Psoas muscle (tissue), 8 donors: ENCODE data around the gene C19orf85. TPM values are rescaled to one million over a fixed set of nuclear protein-coding genes. Genes with fewer than 3 reads are reported as not detected.
A peak's percentile ranks its signal among the peaks of the same experiment; 100 is the strongest.

Experiments used
- ATAC-seq, 4 donors: fragments of 200-7000 bp; cut with Tn5 transposase; one replicate each; pipeline ENCODE4 v1.9.1; 2020; ENCODE audit warnings: moderate library complexity in 3 of 4, mild to moderate bottlenecking in 2 of 4
- DNase-seq, 2 donors: peaks; one replicate each; pipeline ENCODE4 v3.0.0-alpha.2; 2020
- H3K27ac ChIP-seq: fragments of 200-600 bp; one replicate; pipeline ENCODE4 v1.8.0; 2022
- H3K27me3 ChIP-seq, 3 donors: fragments of 200-600 bp in 1 of 3; one replicate each; pipeline versions ENCODE4 v1.6.1 to v1.8.0; 2013 to 2022; ENCODE audit warnings: low read length in 2 of 3, mild to moderate bottlenecking in 2 of 3, moderate library complexity in 1 of 3; ENCODE audit not compliant: insufficient read depth in 3 of 3
- H3K36me3 ChIP-seq, 2 donors: fragments of 200-600 bp in 1 of 2; one replicate each; pipeline versions ENCODE4 v1.6.1 to v1.8.0; 2013 to 2022; ENCODE audit warnings: low read depth in 1 of 2, mild to moderate bottlenecking in 1 of 2, moderate library complexity in 1 of 2; ENCODE audit not compliant: insufficient read depth in 1 of 2
- H3K4me1 ChIP-seq: fragments of 200-600 bp; one replicate; pipeline ENCODE4 v1.8.0; 2022
- H3K4me3 ChIP-seq: fragments of 200-600 bp; one replicate; pipeline ENCODE4 v1.8.0; 2022; ENCODE audit warnings: mild to moderate bottlenecking
- H3K9me3 ChIP-seq: fragments of 200-600 bp; one replicate; pipeline ENCODE4 v1.8.0; 2022
- WGBS, 3 donors: extraction: QIAGEN DNeasy Blood & Tissue Kit; methylation state at CpG; one replicate each; pipeline versions ENCODE4 v1.1.6 to v1.1.7; 2013; 5-methylcytosine and 5-hydroxymethylcytosine counted together
- intact Hi-C, 2 donors: fragments of 100-400 bp; cut with DNase I; formaldehyde crosslinking; loops; one replicate each; pipeline versions ENCODE4 v1.11.0 to v1.14.2; 2022
- polyA plus RNA-seq, 3 donors: library from polyadenylated mRNA; stranded (reverse); fragments of 200-250 nt; gene quantifications; one replicate each; pipeline ENCODE4 v1.2.3, GENCODE V29; 2013
- total RNA-seq, 4 donors: library from RNA; stranded (reverse); fragmentation: NEBNext Ultra II Directional in 2 of 4; extraction: Animal tissue kit (Norgen Biotek cat#: 25700) in 2 of 4; gene quantifications; one replicate each; pipeline versions ENCODE4 v1.2.1 to v1.2.4, GENCODE V29; 2021 to 2023
- TF ChIP-seq, protein P1 (sequence below): fragments of 200-600 bp; IDR thresholded peaks from one replicate; pipeline ENCODE4 v1.8.0; 2022; ENCODE audit warnings: antibody characterized with exemption
- donor health status: healthy with polysubstance abuse.
- donor health status: DM: no; HTN: no; CAD: no; lungs with moderate emphysema.
- donor health status: Bipolar disorder and iron deficiency.
- donor health status: healthy.
- donor health status: DM: yes; HTN: yes; CAD: no.
- donor health status: DM: no; HTN: no; CAD: no.
- donor health status: DM: no; HTN: no; CAD: no.
- donor health status: DM: yes; HTN: yes; CAD: no.

Gene C19orf85
- total and polyA plus RNA-seq, 7 donors, result not detected

DNA sequence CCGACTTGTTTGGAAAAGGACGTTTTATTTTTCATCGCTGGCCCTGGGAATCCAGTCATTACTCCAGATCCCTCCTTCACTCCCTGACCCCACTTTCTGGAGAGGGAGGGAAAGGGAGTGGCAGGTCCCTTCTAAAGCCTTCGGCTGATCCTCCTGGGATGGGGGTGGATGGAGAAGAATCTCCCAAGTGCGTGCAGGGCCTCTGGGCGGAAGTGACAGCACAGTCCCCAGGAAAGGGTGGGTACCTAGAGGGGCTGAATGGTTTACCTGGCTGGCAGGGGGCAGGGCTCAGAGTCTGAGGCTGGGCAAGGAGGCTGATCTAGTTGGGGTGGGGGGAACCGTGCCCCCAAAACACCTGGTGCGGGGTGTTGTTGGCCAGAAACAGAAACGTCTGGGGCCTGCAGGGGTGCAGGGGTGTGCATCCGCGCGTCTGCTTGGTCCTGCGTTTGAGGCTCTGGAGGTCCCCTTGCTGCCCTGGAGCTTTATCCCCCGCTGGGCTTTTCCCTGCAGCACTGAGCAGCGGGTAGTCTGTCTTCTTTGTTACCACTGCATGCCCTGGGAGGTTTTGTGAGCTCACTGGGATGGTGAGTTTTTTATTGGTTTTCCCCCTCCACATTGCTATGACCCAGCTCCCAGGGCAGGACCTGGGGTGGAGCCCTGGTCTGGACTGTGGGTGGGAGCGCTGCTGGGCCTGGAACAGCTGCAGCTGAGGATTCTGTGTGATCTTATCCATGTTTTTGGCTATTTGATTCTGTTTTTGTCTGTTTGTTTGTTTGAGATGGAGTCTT is 8.9 kb upstream of the C19orf85 start:
- DNase-seq (no peak), ATAC-seq (no peak)
- H3K4me3 ChIP-seq, result no peak overlapping the region
- H3K9me3 ChIP-seq, result no peaks in the 10 kb centered on the region
- 46 to 58% (median 58%) methylated on average over 16 of the region's 16 CpGs for WGBS, 3 donors
- TF ChIP-seq, protein P1, sequence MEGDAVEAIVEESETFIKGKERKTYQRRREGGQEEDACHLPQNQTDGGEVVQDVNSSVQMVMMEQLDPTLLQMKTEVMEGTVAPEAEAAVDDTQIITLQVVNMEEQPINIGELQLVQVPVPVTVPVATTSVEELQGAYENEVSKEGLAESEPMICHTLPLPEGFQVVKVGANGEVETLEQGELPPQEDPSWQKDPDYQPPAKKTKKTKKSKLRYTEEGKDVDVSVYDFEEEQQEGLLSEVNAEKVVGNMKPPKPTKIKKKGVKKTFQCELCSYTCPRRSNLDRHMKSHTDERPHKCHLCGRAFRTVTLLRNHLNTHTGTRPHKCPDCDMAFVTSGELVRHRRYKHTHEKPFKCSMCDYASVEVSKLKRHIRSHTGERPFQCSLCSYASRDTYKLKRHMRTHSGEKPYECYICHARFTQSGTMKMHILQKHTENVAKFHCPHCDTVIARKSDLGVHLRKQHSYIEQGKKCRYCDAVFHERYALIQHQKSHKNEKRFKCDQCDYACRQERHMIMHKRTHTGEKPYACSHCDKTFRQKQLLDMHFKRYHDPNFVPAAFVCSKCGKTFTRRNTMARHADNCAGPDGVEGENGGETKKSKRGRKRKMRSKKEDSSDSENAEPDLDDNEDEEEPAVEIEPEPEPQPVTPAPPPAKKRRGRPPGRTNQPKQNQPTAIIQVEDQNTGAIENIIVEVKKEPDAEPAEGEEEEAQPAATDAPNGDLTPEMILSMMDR, result no peak
- no peaks in the 10 kb centered on the region for H3K27me3 ChIP-seq
- no peaks in the 10 kb centered on the region for H3K36me3 ChIP-seq
- H3K27ac ChIP-seq, result no peak overlapping the region
- peaks cover 18% of the 10 kb centered on the region for H3K4me1 ChIP-seq
- intact Hi-C loops, result no loop called here

DNA sequence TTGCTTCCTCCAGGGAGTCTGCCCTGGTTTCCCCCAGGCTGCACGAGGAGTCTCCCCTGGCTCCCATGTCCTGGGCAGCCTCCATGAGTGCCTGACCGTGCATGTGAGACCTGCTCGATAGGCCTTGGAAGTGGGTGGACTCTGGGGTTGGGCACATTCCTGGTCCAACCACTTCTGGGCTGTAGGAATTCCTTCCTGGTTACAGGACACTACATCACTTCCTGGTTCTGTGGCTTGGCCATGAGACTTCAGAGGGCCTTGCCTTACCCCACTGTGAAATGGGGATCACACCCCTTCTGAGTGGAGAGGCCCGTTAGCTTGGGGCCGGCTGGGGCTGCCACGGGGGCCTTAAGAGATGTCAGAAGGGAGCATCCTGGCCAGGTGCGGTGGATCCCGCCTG is 7.9 kb upstream of the C19orf85 start:
- H3K4me3 ChIP-seq, result no peak overlapping the region
- peaks cover 8% of the 10 kb centered on the region for H3K4me1 ChIP-seq
- no peak for ATAC-seq
- TF ChIP-seq, protein P1, result no peak
- H3K27ac ChIP-seq, result no peak overlapping the region
- DNase-seq, result no peak
- H3K27me3 ChIP-seq, result no peaks in the 10 kb centered on the region
- no peaks in the 10 kb centered on the region for H3K36me3 ChIP-seq
- H3K9me3 ChIP-seq, result no peaks in the 10 kb centered on the region
- intact Hi-C loops, result no loop called here
- 68 to 79% (median 74%) methylated on average over 8 of the region's 8 CpGs for WGBS, 3 donors

- 82 to 84% (median 83%) methylated on average over 13 of the region's 13 CpGs for WGBS, 3 donors
- Histone ChIP-seq H3K4me1 (peaks cover 5% of the 10 kb centered on the region), H3K4me3 (no peak overlapping the region), H3K27me3 (no peaks in the 10 kb centered on the region), H3K36me3 (no peaks in the 10 kb centered on the region), H3K27ac (no peak overlapping the region), H3K9me3 (no peaks in the 10 kb centered on the region)
- ATAC-seq (no peak), DNase-seq (no peak)
- intact Hi-C loops, result no loop called here
- TF ChIP-seq, protein P1, result no peak
Measured at GRCh38 chr19:55471266-55471665, 6.7 kb upstream of the C19orf85 start.

DNA sequence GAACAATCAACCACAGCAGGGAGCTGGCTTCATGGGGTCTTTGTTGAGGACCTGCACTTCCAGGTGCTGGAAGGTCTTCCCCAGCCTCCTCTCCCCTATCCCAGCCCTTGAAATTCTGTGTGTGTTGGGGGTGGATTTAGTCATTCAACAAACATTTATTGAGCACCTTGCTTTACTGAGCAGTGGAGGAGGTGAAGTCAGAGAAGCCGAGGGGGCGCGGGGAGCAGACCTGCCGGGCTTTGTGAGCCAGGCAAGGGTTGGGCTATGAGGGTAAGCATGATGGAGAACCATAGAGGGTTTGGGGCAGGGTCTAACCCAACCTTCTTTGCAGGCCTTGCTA is 3.5 kb upstream of the C19orf85 start:
- TF ChIP-seq, protein P1, result no peak
- Histone ChIP-seq H3K4me1 (no peaks in the 10 kb centered on the region), H3K9me3 (no peaks in the 10 kb centered on the region), H3K36me3 (no peaks in the 10 kb centered on the region), H3K27me3 (no peaks in the 10 kb centered on the region), H3K27ac (no peak overlapping the region), H3K4me3 (no peak overlapping the region)
- 18 to 22% (median 20%) methylated on average over 4 of the region's 4 CpGs for WGBS, 3 donors
- intact Hi-C loops, result loop anchor here (5.0 kb wide), 2 partner anchors 34 to 164 kb away; no protein-coding TSS in a partner anchor
- peak in 1 of 4 donors; percentile 13 for ATAC-seq
- no peak for DNase-seq
